ENCODE measurements around the gene ARHGAP23.
"Not testable (repeated sequence)": the region's sequence is repeated elsewhere in the genome, so short reads cannot be mapped to it uniquely, and the experiment has no call there.

Gene ARHGAP23

GRCh38 chr17:38484242-38485145, 56.2 kb downstream of the ARHGAP23 start:
- TF ChIP-seq, protein P1, sequence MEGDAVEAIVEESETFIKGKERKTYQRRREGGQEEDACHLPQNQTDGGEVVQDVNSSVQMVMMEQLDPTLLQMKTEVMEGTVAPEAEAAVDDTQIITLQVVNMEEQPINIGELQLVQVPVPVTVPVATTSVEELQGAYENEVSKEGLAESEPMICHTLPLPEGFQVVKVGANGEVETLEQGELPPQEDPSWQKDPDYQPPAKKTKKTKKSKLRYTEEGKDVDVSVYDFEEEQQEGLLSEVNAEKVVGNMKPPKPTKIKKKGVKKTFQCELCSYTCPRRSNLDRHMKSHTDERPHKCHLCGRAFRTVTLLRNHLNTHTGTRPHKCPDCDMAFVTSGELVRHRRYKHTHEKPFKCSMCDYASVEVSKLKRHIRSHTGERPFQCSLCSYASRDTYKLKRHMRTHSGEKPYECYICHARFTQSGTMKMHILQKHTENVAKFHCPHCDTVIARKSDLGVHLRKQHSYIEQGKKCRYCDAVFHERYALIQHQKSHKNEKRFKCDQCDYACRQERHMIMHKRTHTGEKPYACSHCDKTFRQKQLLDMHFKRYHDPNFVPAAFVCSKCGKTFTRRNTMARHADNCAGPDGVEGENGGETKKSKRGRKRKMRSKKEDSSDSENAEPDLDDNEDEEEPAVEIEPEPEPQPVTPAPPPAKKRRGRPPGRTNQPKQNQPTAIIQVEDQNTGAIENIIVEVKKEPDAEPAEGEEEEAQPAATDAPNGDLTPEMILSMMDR (IDR thresholded peaks at IDR 0.05; ENCODE audit: insufficient read depth, low read length, poor library complexity, severe bottlenecking) = peak; percentile 58
- H3K9me3 ChIP-seq (ENCODE audit: insufficient read depth, low read length); H4K20me1 ChIP-seq (ENCODE audit: low read depth, low read length); H3F3A ChIP-seq (ENCODE audit: insufficient read depth); H3K4me3 ChIP-seq (ENCODE audit: insufficient read depth, low read length, poor library complexity, severe bottlenecking); H3K9me2 ChIP-seq (replicated peaks; ENCODE audit: insufficient read depth, low read length); H3K9ac ChIP-seq (ENCODE audit: low read length); H3K79me2 ChIP-seq (ENCODE audit: insufficient read depth, low read length); H3K36me3 ChIP-seq (ENCODE audit: low read length); H3K4me2 ChIP-seq (ENCODE audit: low read depth, low read length, poor library complexity, severe bottlenecking); H3K27ac ChIP-seq (ENCODE audit: low read depth, low read length); H3K27me3 ChIP-seq (ENCODE audit: low read length): not testable (repeated sequence)
- peak overlapping the region; percentile 39 for H2AFZ ChIP-seq (ENCODE audit: low read depth, low read length, severe bottlenecking)

DNA sequence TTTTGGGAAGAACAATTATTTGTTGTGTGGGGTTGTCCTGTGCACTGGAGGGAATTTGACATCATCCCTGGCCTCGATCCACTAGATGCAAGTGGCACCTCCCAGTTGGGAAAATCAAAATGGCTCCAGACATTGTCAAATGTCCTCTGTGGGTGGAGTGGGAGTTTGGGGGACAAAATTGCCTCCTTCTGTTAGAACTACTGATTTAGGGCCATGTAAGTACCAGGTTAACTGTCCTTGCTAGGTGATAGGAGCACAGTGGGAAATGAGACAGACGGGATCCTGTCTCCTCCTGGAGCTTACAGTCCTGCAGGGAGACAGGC, 56.8 kb downstream of the ARHGAP23 start:
- no peak overlapping the region for H3K9ac ChIP-seq (ENCODE audit: low read length)
- peak overlapping the region; percentile 11; the same call in 1 of the 2 replicates for H3K27ac ChIP-seq (ENCODE audit: low read depth, low read length)

DNA sequence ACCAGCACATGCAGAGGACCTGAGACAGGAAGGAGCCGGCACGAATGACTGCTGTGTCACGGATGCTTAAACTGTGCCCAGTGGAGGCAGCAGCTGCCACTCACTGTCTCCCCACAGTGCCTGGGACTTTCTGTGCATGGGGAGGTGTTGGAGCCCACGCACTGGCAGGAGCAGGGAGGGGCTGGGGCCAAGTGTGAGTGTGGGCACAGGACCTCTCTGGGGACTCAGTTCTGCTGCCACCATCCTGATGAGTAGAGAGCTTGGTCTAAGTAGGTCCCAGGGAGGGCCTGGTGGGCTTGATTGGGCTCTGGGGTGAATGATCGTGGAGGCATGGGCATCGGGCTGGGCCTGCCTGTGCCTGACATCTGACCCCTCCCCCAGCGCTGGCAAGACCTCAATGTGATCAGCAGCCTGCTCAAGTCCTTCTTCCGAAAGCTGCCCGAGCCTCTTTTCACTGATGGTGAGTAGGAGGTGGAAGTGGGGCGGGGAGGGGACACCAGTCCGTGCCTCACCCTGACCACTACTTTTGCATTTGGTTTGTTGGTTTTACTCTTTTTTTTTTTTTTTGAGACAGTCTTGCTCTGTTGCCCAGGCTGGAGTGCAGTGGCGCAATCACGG, 57.5 kb downstream of the ARHGAP23 start:
- H3K36me3 ChIP-seq (ENCODE audit: low read length); H3K9me2 ChIP-seq (replicated peaks; ENCODE audit: insufficient read depth, low read length); H3F3A ChIP-seq (ENCODE audit: insufficient read depth); H3K4me3 ChIP-seq (ENCODE audit: insufficient read depth, low read length, poor library complexity, severe bottlenecking); H3K9ac ChIP-seq (ENCODE audit: low read length); H4K20me1 ChIP-seq (ENCODE audit: low read depth, low read length); H3K27ac ChIP-seq (ENCODE audit: low read depth, low read length); H3K9me3 ChIP-seq (ENCODE audit: insufficient read depth, low read length); H3K79me2 ChIP-seq (ENCODE audit: insufficient read depth, low read length); H3K27me3 ChIP-seq (ENCODE audit: low read length): not testable (repeated sequence)
- H2AFZ ChIP-seq (ENCODE audit: low read depth, low read length, severe bottlenecking) = peak overlapping the region; percentile 39
- peak overlapping the region; percentile 22 for H3K4me2 ChIP-seq (ENCODE audit: low read depth, low read length, poor library complexity, severe bottlenecking)

More for the DNA sequence above, 56.8 kb downstream of the ARHGAP23 start:
- H3K4me2 ChIP-seq (ENCODE audit: low read depth, low read length, poor library complexity, severe bottlenecking) = no peak overlapping the region
- TF ChIP-seq EZH2phosphoT487 (conservative IDR thresholded peaks at IDR 0.05; ENCODE audit: low read length) = no peak
- TF ChIP-seq, protein P1 (IDR thresholded peaks at IDR 0.05; ENCODE audit: insufficient read depth, low read length, poor library complexity, severe bottlenecking) = no peak
- H3K9me2 ChIP-seq (replicated peaks; ENCODE audit: insufficient read depth, low read length) = no peaks in the 10 kb centered on the region
- no peaks in the 10 kb centered on the region for H4K20me1 ChIP-seq (ENCODE audit: low read depth, low read length)
- H3K9me3 ChIP-seq (ENCODE audit: insufficient read depth, low read length) = no peaks in the 10 kb centered on the region
- H3K27me3 ChIP-seq (ENCODE audit: low read length) = no peaks in the 10 kb centered on the region
- H3K4me3 ChIP-seq (ENCODE audit: insufficient read depth, low read length, poor library complexity, severe bottlenecking) = no peak overlapping the region
- no peaks in the 10 kb centered on the region for H3K79me2 ChIP-seq (ENCODE audit: insufficient read depth, low read length)
- H2AFZ ChIP-seq (ENCODE audit: low read depth, low read length, severe bottlenecking) = peak overlapping the region; percentile 39
- H3K36me3 ChIP-seq (ENCODE audit: low read length) = no peaks in the 10 kb centered on the region
- no peaks in the 10 kb centered on the region for H3F3A ChIP-seq (ENCODE audit: insufficient read depth)

- H3F3A ChIP-seq (ENCODE audit: insufficient read depth); H3K27ac ChIP-seq (ENCODE audit: low read depth, low read length); H3K9ac ChIP-seq (ENCODE audit: low read length); H3K36me3 ChIP-seq (ENCODE audit: low read length); H3K4me3 ChIP-seq (ENCODE audit: insufficient read depth, low read length, poor library complexity, severe bottlenecking); H3K27me3 ChIP-seq (ENCODE audit: low read length); H3K9me3 ChIP-seq (ENCODE audit: insufficient read depth, low read length); H3K79me2 ChIP-seq (ENCODE audit: insufficient read depth, low read length); H2AFZ ChIP-seq (ENCODE audit: low read depth, low read length, severe bottlenecking); H3K4me2 ChIP-seq (ENCODE audit: low read depth, low read length, poor library complexity, severe bottlenecking); H3K9me2 ChIP-seq (replicated peaks; ENCODE audit: insufficient read depth, low read length); H4K20me1 ChIP-seq (ENCODE audit: low read depth, low read length): not testable (repeated sequence)
Measured at GRCh38 chr17:38489774-38490173, 61.5 kb downstream of the ARHGAP23 start.

- H3K27me3 ChIP-seq (ENCODE audit: low read length); H3K36me3 ChIP-seq (ENCODE audit: low read length); H3K79me2 ChIP-seq (ENCODE audit: insufficient read depth, low read length); H3K9ac ChIP-seq (ENCODE audit: low read length); H2AFZ ChIP-seq (ENCODE audit: low read depth, low read length, severe bottlenecking); H4K20me1 ChIP-seq (ENCODE audit: low read depth, low read length); H3K9me2 ChIP-seq (replicated peaks; ENCODE audit: insufficient read depth, low read length); H3K4me3 ChIP-seq (ENCODE audit: insufficient read depth, low read length, poor library complexity, severe bottlenecking); H3K9me3 ChIP-seq (ENCODE audit: insufficient read depth, low read length); H3F3A ChIP-seq (ENCODE audit: insufficient read depth); H3K27ac ChIP-seq (ENCODE audit: low read depth, low read length); H3K4me2 ChIP-seq (ENCODE audit: low read depth, low read length, poor library complexity, severe bottlenecking): not testable (repeated sequence)
Measured at GRCh38 chr17:38491346-38492066, 63.2 kb downstream of the ARHGAP23 start.
